ENCODE results near the gene IRAG1.

- no peak for TF ChIP-seq CTCF (IDR thresholded peaks at IDR 0.05)
- no peak for TF ChIP-seq POLR2A (IDR thresholded peaks at IDR 0.05)
Observed at GRCh38 chr11:10716543-10717259, 23.1 kb upstream of the IRAG1 start.
